Upper lobe of left lung (tissue), 6 donors: ENCODE results near the gene NLRX1. TPM values are rescaled to one million over a fixed set of nuclear protein-coding genes. Genes with fewer than 3 reads are reported as not detected.

Experiments
- ATAC-seq, 2 donors: fragments of 200-7000 bp; cut with Tn5 transposase; one replicate each; pipeline ENCODE4 v1.9.1; 2022; ENCODE audit warnings: mild to moderate bottlenecking in 2 of 2, moderate library complexity in 2 of 2; ENCODE audit not compliant: low FRiP score in 2 of 2
- DNase-seq, 2 donors: peaks; one replicate each; pipeline ENCODE4 v3.0.0-alpha.2; 2019 to 2020
- H3K27ac ChIP-seq, 4 donors: fragments of 200-600 bp; sonication (generic); one replicate each; pipeline ENCODE4 v1.5.1; 2016 to 2019
- H3K27me3 ChIP-seq, 4 donors: fragments of 200-600 bp; sonication (generic); one replicate each; pipeline ENCODE4 v1.5.1; 2017 to 2019
- H3K36me3 ChIP-seq, 4 donors: fragments of 200-600 bp; sonication (generic); one replicate each; pipeline ENCODE4 v1.5.1; 2016 to 2019
- H3K4me1 ChIP-seq, 4 donors: fragments of 200-600 bp; sonication (generic); one replicate each; pipeline ENCODE4 v1.5.1; 2018 to 2019
- H3K4me3 ChIP-seq, 4 donors: fragments of 200-600 bp; sonication (generic); one replicate each; pipeline ENCODE4 v1.5.1; 2017 to 2019; ENCODE audit warnings: mild to moderate bottlenecking in 2 of 4, moderate library complexity in 1 of 4
- H3K9me3 ChIP-seq, 4 donors: fragments of 200-600 bp; sonication (generic); one replicate each; pipeline ENCODE4 v1.5.1; 2018 to 2019
- CTCF ChIP-seq, 6 experiments: fragments of 450-650 bp in 4 of 6; fragments of 200-600 bp in 2 of 6; sonication (generic) in 2 of 6; IDR thresholded peaks; one replicate each; pipeline ENCODE4 v1.5.1; 2016 to 2019; ENCODE audit warnings: antibody characterized with exemption in 6 of 6
- EP300 ChIP-seq, 4 donors: sonication (generic); formaldehyde crosslinking; IDR thresholded peaks; one replicate each; pipeline ENCODE4 v1.5.1; 2017; ENCODE audit warnings: antibody characterized with exemption in 4 of 4, control low read depth in 2 of 4
- POLR2A ChIP-seq, 4 donors: fragments of 450-650 bp; IDR thresholded peaks; one replicate each; pipeline ENCODE4 v1.5.1; 2016 to 2017; ENCODE audit warnings: antibody characterized with exemption in 4 of 4, mild to moderate bottlenecking in 2 of 4
- POLR2AphosphoS5 ChIP-seq, 2 donors: sonication (generic); formaldehyde crosslinking; IDR thresholded peaks; one replicate each; pipeline ENCODE4 v1.5.1; 2017; ENCODE audit warnings: antibody characterized with exemption in 2 of 2
- WGBS, 2 donors: methylation state at CpG; one replicate each; pipeline ENCODE4 v1.1.5; 2017 to 2018; 5-methylcytosine and 5-hydroxymethylcytosine counted together
- total RNA-seq, 6 donors: library from RNA; depleted of rRNA in 4 of 6; stranded (reverse); fragments of >200 nt in 4 of 6; gene quantifications; one replicate each; pipeline versions ENCODE4 v1.1.0 to v1.2.1, GENCODE V29; 2016 to 2021
- donor health status: DM: no; HTN: no; CAD: no; lungs with moderate emphysema.
- donor health status: DM: no; HTN: yes; CAD: no; lungs with severe emphysema.

Gene NLRX1
- total RNA-seq, 6 donors from 2014 or later: 13.1 to 34.5 (median 20.2) TPM

- no peaks in the 10 kb centered on the region for H3K9me3 ChIP-seq
- H3K27ac ChIP-seq: peak overlapping the region in 1 of 4 donors; percentile 2
- no peaks in the 10 kb centered on the region for H3K27me3 ChIP-seq
- WGBS, 2 donors: 63 to 68% methylated on average over 3 of the region's 3 CpGs
- no peak for TF ChIP-seq CTCF (IDR thresholded peaks at IDR 0.05)
- no peak for TF ChIP-seq POLR2AphosphoS5 (IDR thresholded peaks at IDR 0.05)
- TF ChIP-seq POLR2A (IDR thresholded peaks at IDR 0.05): no peak
- no peak for TF ChIP-seq EP300 (IDR thresholded peaks at IDR 0.05)
- H3K36me3 ChIP-seq: peaks cover 0 to 21% (median 2%) of the 10 kb centered on the region in 4 donors
- no peak overlapping the region for H3K4me3 ChIP-seq
- DNase-seq (no peak), ATAC-seq (no peak)
- peaks cover 0 to 17% (median 8%) of the 10 kb centered on the region in 4 donors for H3K4me1 ChIP-seq
These were observed 60.8 kb downstream of the NLRX1 start for GRCh38 chr11:119229288-119229672.

GRCh38 chr11:119229741-119230140, 61.2 kb downstream of the NLRX1 start:
- no peak for DNase-seq
- WGBS, 2 donors: 94 to 95% methylated on average over 4 of the region's 4 CpGs

More at GRCh38 chr11:119229741-119230140, 61.2 kb downstream of the NLRX1 start:
- no peak overlapping the region for H3K27ac ChIP-seq
- no peak for ATAC-seq
- TF ChIP-seq CTCF (IDR thresholded peaks at IDR 0.05) (no peak), POLR2AphosphoS5 (IDR thresholded peaks at IDR 0.05) (no peak), EP300 (IDR thresholded peaks at IDR 0.05) (no peak), POLR2A (IDR thresholded peaks at IDR 0.05) (no peak)
- peaks cover 0 to 25% (median 2%) of the 10 kb centered on the region in 4 donors for H3K36me3 ChIP-seq
- H3K4me3 ChIP-seq: no peak overlapping the region
- no peaks in the 10 kb centered on the region for H3K27me3 ChIP-seq
- H3K4me1 ChIP-seq: peaks cover 0 to 17% (median 8%) of the 10 kb centered on the region in 4 donors
- H3K9me3 ChIP-seq: no peaks in the 10 kb centered on the region

Other genes starting within 250 kb of the NLRX1 start
- gene BCL9L, start 242.8 kb upstream of the NLRX1 start, total RNA-seq: 10 to 100 TPM; 28.7 to 70.2 (median 66.4) TPM
- gene UPK2, start 212.4 kb upstream of the NLRX1 start, total RNA-seq: not detected
- gene FOXR1, start 197.0 kb upstream of the NLRX1 start, total RNA-seq: not detected
- 100 to 1,000 TPM in 3 of 6 donors, 10 to 100 TPM in 3; 44.3 to 407 (median 94.3) TPM for gene CENATAC, start 170.6 kb upstream of the NLRX1 start, total RNA-seq
- 1,000 to 10,000 TPM in 2 of 6 donors, 100 to 1,000 TPM in 4; 253 to 1,288 (median 830) TPM for gene RPS25, start 150.4 kb upstream of the NLRX1 start, total RNA-seq
- gene TRAPPC4, start 150.0 kb upstream of the NLRX1 start, total RNA-seq: 10 to 100 TPM; 44.2 to 77.5 (median 63.6) TPM
- gene SLC37A4, start 137.8 kb upstream of the NLRX1 start, total RNA-seq: 10 to 100 TPM; 11.4 to 29.0 (median 19.9) TPM
- 100 to 1,000 TPM in 1 of 6 donors, 10 to 100 TPM in 5; 33.5 to 202 (median 72.7) TPM for gene HYOU1, start 111.5 kb upstream of the NLRX1 start, total RNA-seq
- gene VPS11, start 100.9 kb upstream of the NLRX1 start, total RNA-seq: 10 to 100 TPM; 24.9 to 88.0 (median 40.4) TPM
- 10 to 100 TPM in 5 of 6 donors, 1 to 10 TPM in 1; 8.4 to 20.4 (median 13.4) TPM for gene HMBS, start 83.8 kb upstream of the NLRX1 start, total RNA-seq
- gene DPAGT1, start 66.9 kb upstream of the NLRX1 start, total RNA-seq: 10 to 100 TPM; 18.6 to 43.9 (median 28.3) TPM
- gene C2CD2L, start 61.4 kb upstream of the NLRX1 start, total RNA-seq: 10 to 100 TPM; 13.0 to 26.2 (median 19.8) TPM
- 10 to 100 TPM; 22.3 to 90.1 (median 25.6) TPM for gene HINFP, start 47.1 kb upstream of the NLRX1 start, total RNA-seq
- under 1 TPM in 2 of 6 donors, not detected in 4; 0.06 to 0.78 TPM for gene ABCG4, start 19.7 kb upstream of the NLRX1 start, total RNA-seq
- 1 to 10 TPM in 1 of 6 donors, under 1 TPM in 3, not detected in 2; 0.29 to 1.0 (median 0.81) TPM for gene NHERF4, start 16.8 kb downstream of the NLRX1 start, total RNA-seq
- gene CBL, start 37.6 kb downstream of the NLRX1 start, total RNA-seq: 10 to 100 TPM; 15.4 to 32.2 (median 18.9) TPM
- 100 to 1,000 TPM in 3 of 6 donors, 10 to 100 TPM in 3; 39.8 to 222 (median 76.5) TPM for gene MCAM, start 148.4 kb downstream of the NLRX1 start, total RNA-seq
- gene RNF26, start 165.8 kb downstream of the NLRX1 start, total RNA-seq: 10 to 100 TPM in 5 of 6 donors, 1 to 10 TPM in 1; 5.2 to 25.5 (median 14.8) TPM
- 10 to 100 TPM; 10.5 to 57.2 (median 26.4) TPM for gene C1QTNF5, start 172.2 kb downstream of the NLRX1 start, total RNA-seq
- gene MFRP, start 178.0 kb downstream of the NLRX1 start, total RNA-seq: not detected
- gene USP2, start 213.0 kb downstream of the NLRX1 start, total RNA-seq: 1 to 10 TPM; 1.7 to 5.0 (median 3.0) TPM